ENCODE measurements around the gene ATAD3B. TPM values are rescaled to one million over a fixed set of nuclear protein-coding genes. Genes with fewer than 3 reads are reported as not detected.
"Not testable (repeated sequence)": the region's sequence is repeated elsewhere in the genome, so short reads cannot be mapped to it uniquely, and the experiment has no call there.

ATAD3B gene
- total RNA-seq, 1 experiment from 2014 or later = 46.9 TPM

- BruUV-seq (replicated peaks) = TSS peak; percentile 70
- POLR2A ChIA-PET = interaction anchor here (0.6 to 3.1 kb wide), 10 partner anchors 10 to 196 kb away, joined by 3 to 41 read pairs (median 4); partner anchors contain the start of genes CCNL2, DVL1 and MRPL20
These were observed 33.8 kb downstream of the ATAD3B start for GRCh38 chr1:1505366-1505798.

DNA sequence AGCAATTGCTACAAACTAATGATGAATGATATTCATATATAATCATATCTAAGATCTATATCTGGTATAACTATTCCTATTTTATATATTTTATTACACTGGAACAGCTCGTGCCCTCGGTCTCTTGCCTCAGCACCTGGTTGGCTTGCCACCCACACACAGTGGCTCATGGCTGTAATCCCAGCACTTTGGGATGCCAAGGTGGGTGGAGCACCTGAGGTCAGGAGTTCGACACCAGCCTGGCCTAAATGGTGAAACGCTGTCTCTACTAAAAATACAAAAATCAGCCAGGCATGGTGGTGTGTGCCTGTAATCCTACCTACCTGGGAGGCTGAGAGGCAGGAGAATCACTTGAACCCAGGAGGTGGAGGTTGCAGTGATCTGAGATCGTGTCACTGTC lies 34.2 kb downstream of the ATAD3B start:
- not testable (repeated sequence) for BruUV-seq (replicated peaks); H3K9me3 Mint-ChIP-seq (ENCODE audit: unreplicated experiment); H3K4me1 Mint-ChIP-seq (ENCODE audit: insufficient read depth, unreplicated experiment); H3K36me3 Mint-ChIP-seq (ENCODE audit: insufficient read depth, unreplicated experiment); H3K27me3 Mint-ChIP-seq (ENCODE audit: insufficient read depth, unreplicated experiment)
- ChIA-PET CTCF (interaction anchor here (0.6 to 2.1 kb wide), 5 partner anchors 13 to 741 kb away, joined by 3 to 17 read pairs (median 3); no protein-coding TSS in a partner anchor), POLR2A (interaction anchor here (0.6 to 3.1 kb wide), 7 partner anchors 16 to 196 kb away, joined by 3 to 41 read pairs (median 4); partner anchors contain the start of genes CCNL2, DVL1 and MRPL20)
- intact Hi-C loops (cut with micrococcal nuclease) = loop anchor here (10.0 kb wide), 2 partner anchors 101 to 131 kb away; partner anchors contain the start of genes AURKAIP1 and MRPL20
- DNase-seq (ENCODE audit: unreplicated experiment) = peak; percentile 9
- peak overlapping the region; percentile 77 for H3K4me3 Mint-ChIP-seq (ENCODE audit: unreplicated experiment)
- H3K27ac Mint-ChIP-seq (ENCODE audit: low read depth, unreplicated experiment) = peak overlapping the region; percentile 98

More at GRCh38 chr1:1505366-1505798, 33.8 kb downstream of the ATAD3B start:
- peak overlapping the region; percentile 98 for H3K27ac Mint-ChIP-seq (ENCODE audit: low read depth, unreplicated experiment)
- not testable (repeated sequence) for H3K9me3 Mint-ChIP-seq (ENCODE audit: unreplicated experiment); H3K27me3 Mint-ChIP-seq (ENCODE audit: insufficient read depth, unreplicated experiment); H3K36me3 Mint-ChIP-seq (ENCODE audit: insufficient read depth, unreplicated experiment); H3K4me1 Mint-ChIP-seq (ENCODE audit: insufficient read depth, unreplicated experiment)
- intact Hi-C loops (cut with micrococcal nuclease) = loop anchor here (10.0 kb wide), 2 partner anchors 101 to 131 kb away; partner anchors contain the start of genes AURKAIP1 and MRPL20
- peak; percentile 37 for DNase-seq (ENCODE audit: unreplicated experiment)
- CTCF ChIA-PET = interaction anchor here (0.5 to 2.1 kb wide), 12 partner anchors 13 to 742 kb away, joined by 3 to 17 read pairs (median 3); no protein-coding TSS in a partner anchor
- peak overlapping the region; percentile 77 for H3K4me3 Mint-ChIP-seq (ENCODE audit: unreplicated experiment)
- peak; percentile 24 for TF ChIP-seq CTCF (IDR thresholded peaks at IDR 0.05; ENCODE audit: unreplicated experiment)

GRCh38 chr1:1507305-1507704 lies 35.7 kb downstream of the ATAD3B start:
- TF ChIP-seq CTCF (IDR thresholded peaks at IDR 0.05; ENCODE audit: unreplicated experiment) = no peak
- H3K36me3 Mint-ChIP-seq (ENCODE audit: insufficient read depth, unreplicated experiment) = peaks cover 5% of the 10 kb centered on the region
- H3K27ac Mint-ChIP-seq (ENCODE audit: low read depth, unreplicated experiment) = no peak overlapping the region
- H3K4me3 Mint-ChIP-seq (ENCODE audit: unreplicated experiment) = no peak overlapping the region
- no peaks in the 10 kb centered on the region for H3K27me3 Mint-ChIP-seq (ENCODE audit: insufficient read depth, unreplicated experiment)
- ChIA-PET CTCF (no interaction called here), POLR2A (interaction anchor here (0.8 to 3.1 kb wide), 2 partner anchors 100 to 159 kb away, joined by 3 to 24 read pairs; partner anchors contain the start of gene MRPL20)
- no peaks in the 10 kb centered on the region for H3K9me3 Mint-ChIP-seq (ENCODE audit: unreplicated experiment)
- no TSS peak for BruUV-seq (replicated peaks)
- peaks cover 8% of the 10 kb centered on the region for H3K4me1 Mint-ChIP-seq (ENCODE audit: insufficient read depth, unreplicated experiment)
- DNase-seq (ENCODE audit: unreplicated experiment) = no peak
- intact Hi-C loops (cut with micrococcal nuclease) = loop anchor here (10.0 kb wide), 2 partner anchors 103 to 133 kb away; partner anchors contain the start of genes AURKAIP1 and MRPL20

DNA sequence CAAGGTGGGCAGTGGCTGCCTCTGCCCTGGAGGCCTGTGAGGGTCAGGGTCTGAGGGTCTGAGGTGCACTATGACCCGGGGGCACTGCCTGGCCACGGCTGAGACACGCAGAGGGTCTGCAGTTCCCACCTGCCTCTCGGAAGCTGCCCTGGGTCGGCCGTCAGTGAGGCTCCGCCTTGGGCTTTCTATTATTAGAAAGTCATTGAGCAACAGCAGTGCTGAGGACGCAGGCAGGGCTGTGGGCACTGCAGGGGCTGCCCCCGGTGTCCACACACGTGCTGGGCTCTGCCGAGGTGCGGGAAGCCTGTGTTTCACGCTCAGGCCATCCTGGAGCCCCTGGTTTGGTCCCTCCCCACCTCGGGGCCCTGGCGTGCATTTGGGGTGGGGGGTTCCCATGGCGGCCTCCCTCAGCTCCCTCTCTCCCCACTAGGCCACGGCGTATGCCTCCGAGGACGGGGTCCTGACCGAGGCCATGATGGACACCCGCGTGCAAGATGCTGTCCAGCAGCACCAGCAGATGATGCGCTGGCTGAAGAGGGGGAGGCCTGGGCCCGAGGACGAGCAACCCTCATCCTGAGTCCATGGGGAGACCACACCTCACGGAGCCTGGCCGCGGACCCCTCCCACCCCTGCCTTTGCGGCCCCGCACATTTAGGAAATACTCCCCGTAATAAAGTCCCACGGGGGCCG lies 37.4 kb downstream of the ATAD3B start:
- H3K27me3 Mint-ChIP-seq (ENCODE audit: insufficient read depth, unreplicated experiment); H3K9me3 Mint-ChIP-seq (ENCODE audit: unreplicated experiment); POLR2A ChIA-PET; BruUV-seq (replicated peaks); DNase-seq (ENCODE audit: unreplicated experiment); H3K4me1 Mint-ChIP-seq (ENCODE audit: insufficient read depth, unreplicated experiment); H3K4me3 Mint-ChIP-seq (ENCODE audit: unreplicated experiment); H3K27ac Mint-ChIP-seq (ENCODE audit: low read depth, unreplicated experiment); CTCF ChIA-PET; H3K36me3 Mint-ChIP-seq (ENCODE audit: insufficient read depth, unreplicated experiment): not testable (repeated sequence)
- intact Hi-C loops (cut with micrococcal nuclease) = loop anchor here (10.0 kb wide), 2 partner anchors 104 to 134 kb away; partner anchors contain the start of genes AURKAIP1 and MRPL20

DNA sequence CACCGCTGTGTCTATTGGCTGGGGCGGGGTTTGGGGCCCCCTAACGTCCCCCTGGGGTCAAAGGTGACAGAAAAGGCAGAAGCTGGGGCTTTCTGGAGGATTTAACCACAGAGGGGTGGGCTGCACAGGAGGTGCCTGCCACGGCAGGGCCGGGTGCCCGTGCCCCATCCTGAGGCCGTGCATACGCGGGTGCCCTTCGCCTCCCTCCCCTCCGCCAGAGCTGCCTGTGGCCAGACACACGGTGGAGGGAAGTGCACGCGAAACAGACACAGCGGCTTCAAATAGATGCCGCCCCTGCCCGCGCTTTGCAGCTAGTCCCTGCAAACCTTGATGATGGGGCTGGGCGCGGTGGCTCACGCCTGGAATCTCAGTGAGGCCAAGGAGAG lies 37.9 kb downstream of the ATAD3B start:
- H3K4me1 Mint-ChIP-seq (ENCODE audit: insufficient read depth, unreplicated experiment); BruUV-seq (replicated peaks); H3K4me3 Mint-ChIP-seq (ENCODE audit: unreplicated experiment); CTCF ChIA-PET; H3K36me3 Mint-ChIP-seq (ENCODE audit: insufficient read depth, unreplicated experiment); H3K27me3 Mint-ChIP-seq (ENCODE audit: insufficient read depth, unreplicated experiment); POLR2A ChIA-PET; H3K9me3 Mint-ChIP-seq (ENCODE audit: unreplicated experiment); DNase-seq (ENCODE audit: unreplicated experiment); H3K27ac Mint-ChIP-seq (ENCODE audit: low read depth, unreplicated experiment): not testable (repeated sequence)
- intact Hi-C loops (cut with micrococcal nuclease) = loop anchor here (10.0 kb wide), 2 partner anchors 105 to 135 kb away; partner anchors contain the start of genes AURKAIP1 and MRPL20

All from MCF 10A (cell line).